Cardiac ventricle fibroblast (primary cell): Measurements from ENCODE around the gene MMP17. TPM values are rescaled to one million over a fixed set of nuclear protein-coding genes. Genes with fewer than 3 reads are reported as not detected.

Source experiments
- total RNA-seq: library from RNA; depleted of rRNA; stranded (reverse); fragments of >200 nt; gene quantifications from 2 replicates; pipeline ENCODE4 v1.2.3, GENCODE V29; 2015

The MMP17 gene
- total RNA-seq: 6.9 and 8.9 TPM in 2 replicates

DNA sequence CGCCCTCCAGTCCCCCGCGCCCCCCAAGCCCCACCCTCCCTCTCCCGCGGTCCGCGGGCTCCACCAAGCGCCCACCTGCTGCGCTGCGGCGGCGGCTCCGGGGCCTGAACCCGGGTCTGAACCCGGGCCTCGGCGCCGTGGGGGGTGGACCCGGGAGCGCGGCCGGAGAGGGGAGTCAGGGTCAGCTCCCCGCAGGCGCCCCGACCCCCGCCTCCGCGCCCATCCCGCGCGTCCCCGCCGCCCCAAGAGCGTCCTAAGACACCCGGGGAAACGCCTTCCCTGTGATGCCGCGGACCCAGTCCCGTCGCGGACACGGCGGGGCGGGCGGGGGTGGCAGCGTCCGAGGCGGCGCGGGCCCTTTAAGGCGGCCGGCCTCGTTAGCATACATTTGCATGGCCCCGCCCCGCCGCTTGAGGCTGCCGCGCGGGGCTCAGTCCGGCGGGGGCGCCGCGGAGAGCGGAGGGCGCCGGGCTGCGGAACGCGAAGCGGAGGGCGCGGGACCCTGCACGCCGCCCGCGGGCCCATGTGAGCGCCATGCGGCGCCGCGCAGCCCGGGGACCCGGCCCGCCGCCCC, at the start of gene MMP17:
MMP17 (plus strand) TSS at position 433 of the 574 bp plus-strand sequence; CDS start at position 535, 102 bp downstream.

GRCh38 chr12:131894313-131894860, 66.2 kb downstream of the MMP17 start, which contains the start of gene ULK1:
Gene ULK1 (plus strand): TSS chr12:131894622. CDS start chr12:131895002, 380 bp downstream.

Other genes with a start within 250 kb of the MMP17 start
- 17.1 and 22.8 TPM in 2 replicates for gene SFSWAP, start 117.3 kb upstream of the MMP17 start, total RNA-seq
- 14.1 and 17.2 TPM in 2 replicates for gene ULK1, start 66.2 kb downstream of the MMP17 start, total RNA-seq
- gene PUS1, start 100.9 kb downstream of the MMP17 start, total RNA-seq: 12.4 and 12.5 TPM in 2 replicates
- gene EP400, start 121.5 kb downstream of the MMP17 start, total RNA-seq: 17.4 and 21.3 TPM in 2 replicates